ENCODE results near the gene TCHP.
"Not testable (repeated sequence)": the region's sequence is repeated elsewhere in the genome, so short reads cannot be mapped to it uniquely, and the experiment has no call there.

TCHP gene

DNA sequence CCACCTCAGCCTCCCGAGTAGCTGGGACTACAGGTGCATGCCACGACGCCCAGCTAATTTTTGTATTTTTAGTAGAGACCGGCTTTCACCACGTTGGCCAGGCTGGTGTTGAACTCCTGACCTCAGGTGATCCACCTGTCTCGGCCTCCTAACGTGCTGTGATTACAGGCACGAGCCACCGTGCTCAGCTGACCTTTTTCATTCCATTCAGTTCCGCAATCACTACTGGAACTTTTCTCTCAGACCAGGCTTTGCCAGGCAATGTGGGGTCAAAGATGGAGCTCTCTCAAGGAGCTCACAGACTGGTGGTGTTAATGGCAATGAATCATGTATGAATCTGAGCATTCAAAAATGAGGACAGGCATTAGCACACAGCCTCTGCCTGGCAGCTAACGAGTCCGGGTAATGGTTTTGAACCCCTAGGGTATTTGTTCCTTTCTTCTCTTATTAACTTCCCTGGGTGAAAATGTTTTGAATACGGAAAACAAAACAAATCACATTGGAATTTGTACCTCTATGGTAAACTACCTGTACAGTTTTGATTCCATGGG is 9.4 kb upstream of the TCHP start:
- peak overlapping the region; percentile 26 for H3K27ac Mint-ChIP-seq
- no peaks in the 10 kb centered on the region for H3K27me3 Mint-ChIP-seq
- H3K36me3 Mint-ChIP-seq (ENCODE audit: low read depth), result no peaks in the 10 kb centered on the region
- peaks cover 42% of the 10 kb centered on the region for H3K4me1 Mint-ChIP-seq (ENCODE audit: low read depth)
- no peaks in the 10 kb centered on the region for H3K9me3 Mint-ChIP-seq
- no peak for DNase-seq
- no peak overlapping the region for H3K4me3 Mint-ChIP-seq

DNA sequence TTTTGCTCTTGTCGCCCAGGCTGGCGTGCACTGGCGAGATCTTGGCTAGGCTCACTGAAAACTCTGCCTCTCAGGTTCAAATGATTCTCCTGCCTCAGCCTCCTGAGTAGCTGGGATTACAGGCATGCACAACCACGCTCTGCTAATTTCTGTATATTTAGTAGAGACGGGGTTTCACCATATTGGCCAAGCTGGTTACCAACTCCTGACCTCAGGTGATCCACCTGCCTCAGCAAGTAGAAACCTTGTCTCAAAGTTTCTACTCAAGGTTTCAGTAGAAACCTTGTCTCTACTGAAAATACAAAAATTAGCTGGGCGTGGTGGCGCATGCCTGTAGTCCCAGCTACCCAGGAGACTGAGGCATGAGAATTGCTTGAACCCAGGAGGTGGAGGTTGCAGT is 8.3 kb upstream of the TCHP start:
- not testable (repeated sequence) for H3K9me3 Mint-ChIP-seq; H3K27ac Mint-ChIP-seq; H3K27me3 Mint-ChIP-seq; H3K4me3 Mint-ChIP-seq; DNase-seq; H3K36me3 Mint-ChIP-seq (ENCODE audit: low read depth)
- H3K4me1 Mint-ChIP-seq (ENCODE audit: low read depth), result peaks cover 42% of the 10 kb centered on the region

DNA sequence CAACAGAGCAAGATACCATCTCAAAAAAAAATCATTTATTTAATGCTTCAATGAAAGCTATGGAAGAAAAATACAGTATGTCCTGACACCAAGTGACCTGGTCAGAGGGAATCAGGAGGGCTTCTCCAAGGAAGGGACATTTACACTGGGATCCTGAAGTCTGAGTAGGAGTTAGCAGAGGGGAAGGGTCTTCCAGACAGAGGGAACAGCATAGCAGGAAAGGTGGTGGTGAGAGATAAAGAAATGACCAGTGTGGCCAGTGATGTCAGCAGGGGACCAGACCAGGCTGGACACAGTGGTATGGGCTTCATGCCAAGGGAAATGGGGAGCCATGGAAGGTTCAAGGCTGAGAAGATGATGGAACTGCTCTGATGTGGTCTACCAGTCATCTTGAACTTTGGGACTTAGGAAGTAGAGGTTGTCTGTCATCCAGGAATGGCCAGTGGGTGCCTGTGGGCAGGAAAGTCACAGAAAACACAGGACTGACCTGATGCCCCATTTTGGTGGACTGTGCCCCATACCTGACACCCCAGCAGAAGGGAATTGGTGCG is 7.8 kb upstream of the TCHP start:
- H3K27me3 Mint-ChIP-seq, result no peaks in the 10 kb centered on the region
- no peak for DNase-seq
- H3K36me3 Mint-ChIP-seq (ENCODE audit: low read depth), result no peaks in the 10 kb centered on the region
- peak overlapping the region; percentile 26 for H3K27ac Mint-ChIP-seq
- H3K4me3 Mint-ChIP-seq, result no peak overlapping the region
- peaks cover 42% of the 10 kb centered on the region for H3K4me1 Mint-ChIP-seq (ENCODE audit: low read depth)
- H3K9me3 Mint-ChIP-seq, result no peaks in the 10 kb centered on the region

DNA sequence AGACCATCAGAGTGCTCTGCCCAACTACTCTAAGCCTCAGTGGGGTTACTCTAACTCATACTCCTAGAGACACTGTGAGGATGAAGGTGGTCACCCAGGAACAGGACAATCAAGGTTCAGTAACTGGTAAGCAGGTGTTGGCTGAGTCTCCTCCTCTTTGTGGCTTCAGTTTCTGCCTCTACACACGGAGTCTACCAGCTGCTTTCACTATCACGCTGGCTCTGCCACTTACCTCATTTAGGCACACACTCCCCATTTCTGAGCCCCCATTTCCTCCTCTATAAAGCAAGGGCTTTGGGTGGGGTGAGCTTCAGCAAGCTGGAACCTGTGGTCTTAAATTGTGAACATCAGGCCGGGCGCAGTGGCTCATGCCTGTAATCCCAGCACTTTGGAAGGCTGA is 7.3 kb upstream of the TCHP start:
- Mint-ChIP-seq H3K36me3 (ENCODE audit: low read depth) (no peaks in the 10 kb centered on the region), H3K4me1 (ENCODE audit: low read depth) (peaks cover 38% of the 10 kb centered on the region), H3K27me3 (no peaks in the 10 kb centered on the region), H3K4me3 (no peak overlapping the region), H3K9me3 (no peaks in the 10 kb centered on the region), H3K27ac (no peak overlapping the region)
- DNase-seq, result no peak

DNA sequence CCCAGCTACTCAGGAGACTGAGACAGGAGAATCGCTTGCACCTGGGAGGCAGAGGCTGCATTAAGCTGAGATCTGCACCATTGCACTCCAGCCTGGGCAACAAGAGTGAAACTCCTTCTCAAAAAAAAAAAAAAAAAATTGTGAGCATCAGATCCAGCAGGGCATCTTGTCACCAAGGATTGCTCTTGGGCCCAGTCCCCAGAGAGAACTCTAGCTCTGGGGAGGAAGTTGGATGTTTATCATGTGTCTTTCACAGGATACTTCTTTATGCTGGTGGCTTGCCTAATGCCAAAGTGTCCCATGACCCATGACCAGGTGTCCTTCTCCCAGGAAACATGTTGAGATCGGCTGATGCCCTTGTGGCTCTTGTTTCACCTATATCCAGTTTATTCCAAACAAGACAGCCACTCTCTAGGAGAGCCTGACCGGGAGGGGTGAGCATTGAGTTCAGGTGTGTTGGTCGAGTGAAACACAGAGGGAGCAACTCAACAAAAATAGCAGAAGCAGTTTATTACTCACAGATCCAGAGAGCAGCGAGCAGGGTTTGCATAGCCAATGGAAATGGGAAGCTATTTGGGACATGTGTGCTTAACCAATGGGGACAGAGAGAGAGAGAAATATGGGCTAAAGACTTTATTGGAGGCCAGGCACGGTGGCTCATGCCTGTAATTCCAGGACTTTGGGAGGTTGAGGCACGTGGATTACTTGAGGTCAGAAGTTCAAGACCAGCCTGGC is 6.6 kb upstream of the TCHP start:
- H3K27me3 Mint-ChIP-seq, result no peaks in the 10 kb centered on the region
- H3K4me1 Mint-ChIP-seq (ENCODE audit: low read depth), result peaks cover 31% of the 10 kb centered on the region
- H3K27ac Mint-ChIP-seq, result no peak overlapping the region
- no peak for DNase-seq
- no peak overlapping the region for H3K4me3 Mint-ChIP-seq
- no peaks in the 10 kb centered on the region for H3K36me3 Mint-ChIP-seq (ENCODE audit: low read depth)
- H3K9me3 Mint-ChIP-seq, result no peaks in the 10 kb centered on the region

DNA sequence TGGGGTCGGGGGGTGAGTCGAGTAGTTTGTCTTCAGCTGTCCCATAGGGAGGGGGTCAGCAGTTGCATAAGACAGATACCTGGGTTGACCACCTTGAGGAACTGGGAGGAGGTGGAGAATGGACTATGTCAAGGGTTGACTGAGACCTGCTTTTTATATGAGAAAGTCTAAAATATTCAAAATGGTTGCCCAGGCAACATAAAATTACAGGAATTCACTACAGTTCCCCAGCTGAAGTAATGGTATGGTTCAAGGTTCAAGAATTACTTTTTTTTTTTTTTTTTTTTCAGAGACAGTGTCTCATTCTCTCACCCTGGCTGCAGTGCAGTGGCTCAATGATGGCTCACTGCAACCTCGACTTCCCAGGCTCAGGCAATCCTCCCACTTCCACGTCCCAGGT is 5.1 kb upstream of the TCHP start:
- H3K27me3 Mint-ChIP-seq, result no peaks in the 10 kb centered on the region
- H3K4me3 Mint-ChIP-seq, result no peak overlapping the region
- H3K27ac Mint-ChIP-seq, result no peak overlapping the region
- no peak for DNase-seq
- peaks cover 26% of the 10 kb centered on the region for H3K4me1 Mint-ChIP-seq (ENCODE audit: low read depth)
- H3K36me3 Mint-ChIP-seq (ENCODE audit: low read depth), result peaks cover under 1% of the 10 kb centered on the region
- no peaks in the 10 kb centered on the region for H3K9me3 Mint-ChIP-seq

DNA sequence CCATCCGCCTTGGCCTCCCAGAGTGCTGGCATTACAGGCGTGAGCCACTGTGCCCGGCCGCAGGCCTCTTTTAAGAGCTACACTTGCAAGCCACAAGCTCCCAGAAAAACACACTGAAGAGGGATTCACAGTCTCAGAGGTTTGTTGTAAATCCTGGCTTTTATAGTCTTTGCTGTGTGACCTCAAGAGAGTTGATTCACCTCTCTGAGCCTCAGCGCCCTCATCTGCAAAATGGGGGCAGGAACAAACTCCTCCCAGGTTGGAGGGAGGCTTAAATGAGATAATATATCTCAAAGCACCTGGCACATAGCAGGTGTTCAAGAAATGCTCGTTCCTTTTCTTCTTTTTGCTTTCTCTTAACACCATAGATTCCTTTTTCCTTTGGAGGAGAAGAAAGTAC is 3.9 kb upstream of the TCHP start:
- Mint-ChIP-seq H3K4me1 (ENCODE audit: low read depth) (peaks cover 27% of the 10 kb centered on the region), H3K27me3 (no peaks in the 10 kb centered on the region), H3K9me3 (no peaks in the 10 kb centered on the region), H3K27ac (no peak overlapping the region), H3K36me3 (ENCODE audit: low read depth) (peaks cover 9% of the 10 kb centered on the region), H3K4me3 (no peak overlapping the region)
- DNase-seq, result no peak

DNA sequence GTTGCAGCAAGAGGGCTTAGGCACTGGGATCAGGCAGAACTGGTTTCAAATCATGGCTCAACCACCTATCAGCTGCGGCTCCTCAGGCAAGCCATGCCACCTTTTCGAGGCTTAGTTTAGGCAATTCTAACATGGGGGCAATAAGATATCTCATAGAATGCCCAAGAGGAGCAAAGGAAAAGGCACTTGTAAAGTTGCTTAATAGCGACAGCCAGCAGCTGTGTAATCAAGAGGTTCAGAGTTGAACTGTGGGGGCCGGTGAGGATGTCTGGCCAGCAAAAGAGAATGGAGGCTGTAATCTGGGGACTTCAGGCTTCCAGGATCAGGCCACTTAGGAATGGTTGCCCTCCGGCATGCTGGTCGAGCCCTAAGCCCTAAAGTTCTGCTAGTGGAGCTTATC is 3.0 kb upstream of the TCHP start:
- no peak for DNase-seq
- Mint-ChIP-seq H3K27ac (no peak overlapping the region), H3K4me1 (ENCODE audit: low read depth) (peaks cover 35% of the 10 kb centered on the region), H3K9me3 (no peaks in the 10 kb centered on the region), H3K4me3 (no peak overlapping the region), H3K27me3 (no peaks in the 10 kb centered on the region), H3K36me3 (ENCODE audit: low read depth) (peaks cover 12% of the 10 kb centered on the region)

DNA sequence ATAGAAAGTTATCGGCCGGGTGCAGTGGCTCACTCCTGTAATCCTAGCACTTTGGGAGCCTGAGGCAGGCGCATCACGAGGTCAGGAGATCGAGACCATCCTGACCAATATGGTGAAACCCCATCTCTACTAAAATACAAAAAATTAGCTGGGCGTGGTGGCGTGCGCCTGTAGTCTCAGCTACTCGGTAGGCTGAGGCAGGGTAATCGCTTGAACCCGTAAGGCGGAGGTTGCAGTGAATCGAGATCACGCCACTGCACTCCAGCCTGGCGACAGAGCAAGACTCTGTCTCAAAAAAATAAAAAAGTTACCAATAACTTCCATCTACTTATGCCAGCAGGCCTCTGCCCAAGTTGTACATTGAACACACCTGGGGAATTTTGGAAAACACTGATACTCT is 729 bp upstream of the TCHP start:
- peaks cover 25% of the 10 kb centered on the region for H3K4me1 Mint-ChIP-seq (ENCODE audit: low read depth)
- H3K27me3 Mint-ChIP-seq, DNase-seq, H3K9me3 Mint-ChIP-seq: not testable (repeated sequence)
- peak overlapping the region; percentile 97 for H3K27ac Mint-ChIP-seq
- peaks cover 27% of the 10 kb centered on the region for H3K36me3 Mint-ChIP-seq (ENCODE audit: low read depth)
- H3K4me3 Mint-ChIP-seq, result peak overlapping the region; percentile 93

DNA sequence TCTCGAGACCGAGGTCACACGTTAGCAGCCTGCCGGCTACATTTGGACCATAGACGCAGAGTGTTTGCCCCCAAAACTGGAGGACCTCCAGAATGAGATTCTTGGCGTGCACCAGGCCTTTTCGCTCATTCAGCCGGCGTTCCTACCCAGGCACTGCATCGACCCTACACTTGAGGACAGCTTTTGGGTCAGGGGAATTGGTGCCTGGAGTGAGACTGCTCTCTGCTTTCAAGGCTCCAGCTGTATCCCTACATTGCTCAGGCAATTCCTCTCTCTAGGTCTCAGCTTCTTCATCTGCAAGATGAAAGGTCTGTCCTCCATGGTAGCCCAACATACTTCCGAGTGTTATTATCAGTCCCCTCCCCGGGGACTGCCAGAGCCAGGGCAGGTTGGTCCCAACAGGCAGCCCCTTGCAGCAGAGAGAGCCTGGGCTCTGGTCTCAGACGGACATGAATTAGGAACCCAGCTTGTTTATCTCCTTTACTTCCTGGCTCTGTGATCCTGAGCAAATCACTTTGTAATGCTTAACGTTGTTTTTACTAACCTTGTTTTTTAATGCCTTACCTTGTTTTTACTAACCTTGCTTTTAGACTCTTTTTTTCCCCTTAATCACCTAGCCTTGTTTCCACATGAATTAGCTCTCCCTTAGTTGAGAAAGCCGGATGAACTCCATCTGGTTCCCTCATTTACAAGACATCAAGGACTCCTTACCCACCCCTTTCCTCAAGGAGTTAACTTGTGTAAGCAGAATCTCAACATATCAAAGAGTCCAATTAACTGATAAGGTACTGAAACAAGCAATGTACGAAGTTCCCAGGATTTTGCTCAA is 892 bp downstream of the TCHP start:
- Mint-ChIP-seq H3K27me3 (no peaks in the 10 kb centered on the region), H3K4me3 (peak overlapping the region; percentile 93), H3K4me1 (ENCODE audit: low read depth) (peaks cover 25% of the 10 kb centered on the region), H3K9me3 (no peaks in the 10 kb centered on the region), H3K27ac (peak overlapping the region; percentile 97), H3K36me3 (ENCODE audit: low read depth) (peaks cover 43% of the 10 kb centered on the region)
- no peak for DNase-seq

DNA sequence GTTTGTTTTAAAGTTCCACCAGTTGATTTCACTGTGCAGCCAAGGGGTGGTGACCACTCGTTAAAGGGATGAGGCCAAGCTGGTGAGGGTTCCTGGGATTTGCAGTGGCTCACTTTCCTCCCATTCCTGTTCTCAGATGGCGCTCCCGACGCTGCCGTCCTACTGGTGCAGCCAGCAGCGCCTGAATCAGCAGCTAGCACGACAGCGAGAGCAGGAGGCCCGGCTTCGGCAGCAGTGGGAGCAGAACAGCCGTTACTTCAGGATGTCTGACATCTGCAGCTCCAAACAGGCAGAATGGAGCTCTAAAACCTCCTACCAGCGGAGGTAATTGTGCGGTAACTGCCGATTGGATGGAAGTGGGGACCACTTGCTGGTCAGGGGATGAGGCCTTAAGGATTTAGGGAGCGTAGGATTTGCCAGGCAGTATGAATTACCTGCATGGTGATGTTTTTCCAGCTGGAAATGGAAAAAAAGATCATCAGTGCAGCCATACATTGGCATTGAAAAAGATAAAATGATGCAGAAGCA is 2.9 kb downstream of the TCHP start:
- no peaks in the 10 kb centered on the region for H3K27me3 Mint-ChIP-seq
- peaks cover 25% of the 10 kb centered on the region for H3K4me1 Mint-ChIP-seq (ENCODE audit: low read depth)
- H3K36me3 Mint-ChIP-seq (ENCODE audit: low read depth), result peaks cover 63% of the 10 kb centered on the region
- no peak for DNase-seq
- no peak overlapping the region for H3K27ac Mint-ChIP-seq
- H3K4me3 Mint-ChIP-seq, result no peak overlapping the region
- no peaks in the 10 kb centered on the region for H3K9me3 Mint-ChIP-seq

DNA sequence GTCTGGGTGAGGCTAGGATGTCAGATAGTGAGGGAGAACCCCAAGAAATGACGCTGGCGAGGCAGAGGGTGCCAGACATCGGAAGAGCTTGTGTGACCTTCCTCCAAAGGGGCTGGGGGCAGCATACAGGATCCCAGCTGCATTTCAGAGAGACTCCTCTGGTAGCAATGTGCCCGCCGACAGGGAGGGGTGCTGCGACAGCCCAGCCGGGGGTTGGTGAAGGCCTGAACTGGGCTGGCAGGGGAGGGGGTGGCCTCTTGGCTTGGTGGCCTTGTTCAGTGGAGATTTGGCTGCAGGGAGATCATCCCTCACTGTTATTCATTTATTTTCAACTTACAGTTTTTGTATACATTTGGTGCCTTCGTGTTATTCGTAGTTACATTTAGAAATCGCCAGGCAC is 5.2 kb downstream of the TCHP start:
- Mint-ChIP-seq H3K4me1 (ENCODE audit: low read depth) (peaks cover 14% of the 10 kb centered on the region), H3K27ac (no peak overlapping the region), H3K4me3 (no peak overlapping the region), H3K27me3 (no peaks in the 10 kb centered on the region), H3K9me3 (no peaks in the 10 kb centered on the region), H3K36me3 (ENCODE audit: low read depth) (peaks cover 83% of the 10 kb centered on the region)
- DNase-seq, result no peak

DNA sequence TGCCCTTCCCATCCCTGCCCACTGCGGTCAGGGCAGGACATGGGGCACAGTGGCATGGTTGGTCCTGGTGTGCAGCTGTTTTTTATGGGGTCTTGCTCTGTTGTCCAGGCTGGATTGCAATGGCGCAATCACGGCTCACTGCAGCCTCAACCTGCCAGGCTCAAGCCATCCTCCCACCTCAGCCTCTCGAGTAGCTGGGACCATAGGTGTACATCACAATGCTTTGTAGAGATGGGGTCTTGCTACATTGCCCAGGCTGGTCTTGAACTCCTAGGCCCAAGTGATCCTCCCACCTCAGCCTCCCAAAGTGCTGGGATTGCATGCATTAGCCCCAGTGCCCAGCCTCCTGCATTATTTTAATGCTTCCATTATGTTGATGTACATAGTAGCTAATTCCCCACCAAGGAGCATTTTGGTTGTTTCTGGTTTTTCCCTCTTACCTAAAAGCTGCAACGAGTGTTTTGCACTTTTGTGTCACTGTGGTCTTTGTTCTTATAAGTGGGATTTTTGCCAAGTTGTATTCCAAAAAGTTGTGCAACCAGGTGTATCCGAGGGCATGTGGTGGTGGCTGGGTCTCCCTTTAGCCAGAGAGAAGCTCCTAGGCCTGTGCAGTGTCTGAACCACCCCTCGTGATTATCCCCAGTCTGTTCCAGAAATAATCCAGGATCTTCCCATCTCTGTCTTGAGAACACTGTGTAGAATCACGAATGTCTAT is 10.3 kb downstream of the TCHP start:
- no peak for DNase-seq
- Mint-ChIP-seq H3K36me3 (ENCODE audit: low read depth) (peaks cover 99% of the 10 kb centered on the region), H3K4me3 (no peak overlapping the region), H3K9me3 (no peaks in the 10 kb centered on the region), H3K27me3 (no peaks in the 10 kb centered on the region), H3K27ac (no peak overlapping the region), H3K4me1 (ENCODE audit: low read depth) (no peaks in the 10 kb centered on the region)

DNA sequence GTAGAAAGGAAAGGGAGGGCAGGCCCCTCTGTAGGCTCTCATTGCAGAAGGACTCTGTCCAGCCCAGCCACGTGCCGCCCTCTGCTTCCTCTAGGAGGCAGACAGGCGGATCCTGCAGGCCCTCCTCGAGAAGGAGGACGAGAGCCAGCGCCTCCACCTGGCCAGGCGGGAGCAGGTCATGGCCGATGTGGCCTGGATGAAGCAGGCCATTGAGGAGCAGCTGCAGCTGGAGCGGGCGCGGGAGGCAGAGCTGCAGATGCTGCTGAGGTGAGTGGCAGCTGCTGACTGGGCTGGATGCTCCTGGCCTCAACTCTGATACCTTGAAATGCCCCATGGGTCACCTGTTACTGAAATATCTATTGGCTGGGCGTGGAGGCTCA is 10.9 kb downstream of the TCHP start:
- H3K4me3 Mint-ChIP-seq, result no peak overlapping the region
- H3K4me1 Mint-ChIP-seq (ENCODE audit: low read depth), result no peaks in the 10 kb centered on the region
- no peak overlapping the region for H3K27ac Mint-ChIP-seq
- H3K9me3 Mint-ChIP-seq, result no peaks in the 10 kb centered on the region
- H3K27me3 Mint-ChIP-seq, result no peaks in the 10 kb centered on the region
- DNase-seq, result no peak
- peaks cover 99% of the 10 kb centered on the region for H3K36me3 Mint-ChIP-seq (ENCODE audit: low read depth)

All from activated T-cell treated with anti-CD3 and anti-CD28 coated beads, Interleukin-2, amount 50 U/mL, for 24 hours (primary cell).